ENCODE data around the gene ZNF221.

The ZNF221 gene

DNA sequence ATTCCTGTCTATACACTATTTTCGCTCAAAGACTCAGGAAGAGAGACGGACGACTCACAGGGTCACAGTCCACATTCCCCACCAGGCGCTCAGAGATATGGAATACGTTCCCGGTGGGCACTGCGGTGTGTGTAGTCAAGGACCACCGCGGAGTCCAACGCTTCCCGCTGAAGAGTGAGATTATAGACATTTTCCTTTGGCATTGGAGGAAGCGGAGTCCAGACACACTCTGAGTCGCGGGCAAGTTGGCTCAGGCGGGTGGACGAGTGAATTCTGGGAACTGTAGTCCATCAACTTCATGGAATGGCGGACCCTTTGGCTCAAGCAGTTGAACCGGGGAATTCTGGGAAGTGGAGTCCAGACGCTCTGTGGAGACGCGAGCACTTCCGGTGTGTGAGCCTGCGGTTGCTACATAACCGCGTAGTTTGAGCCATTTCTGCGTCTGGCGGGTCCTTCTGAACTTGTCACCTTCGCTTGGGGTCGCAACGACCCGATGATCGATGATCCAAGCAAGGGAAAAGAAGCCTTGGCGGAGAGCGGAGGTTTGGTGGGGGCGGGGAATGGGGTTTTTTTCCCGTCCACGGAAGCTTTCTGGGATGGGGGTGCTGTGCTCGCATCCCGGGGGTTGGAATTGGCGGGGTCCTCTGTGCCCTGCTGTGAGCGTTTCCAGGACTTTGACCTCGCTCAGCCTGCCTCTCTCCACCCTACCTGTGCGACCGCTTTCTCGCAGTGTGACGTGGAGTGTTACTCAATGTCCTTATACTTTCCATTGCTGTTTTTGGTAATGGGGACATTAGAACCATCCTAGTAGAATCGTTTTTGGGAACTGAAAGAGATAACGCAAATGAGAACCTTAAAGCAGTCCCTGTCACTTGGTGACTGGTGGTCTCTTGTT is 51.8 kb downstream of the ZNF221 start, which contains the start of gene ZNF230:
TSS of gene ZNF230 (plus strand) at position 392 of the 895 bp plus-strand sequence. CDS start 4,122 bp downstream, outside the sequence.
- FAIRE-seq (peak; percentile 96), DNase-seq (ENCODE audit: insufficient read length, low spot score) (peak; percentile 55)
- no peak; the same call in 1 of the 2 replicates for TF ChIP-seq POLR2A (IDR thresholded peaks at IDR 0.05; ENCODE audit: low read depth, low read length)
- TF ChIP-seq TAF1 (IDR thresholded peaks at IDR 0.05; ENCODE audit: low read depth, low read length), result peak; percentile 19; the same call in 1 of the 2 replicates
- TF ChIP-seq POU2F2 (IDR thresholded peaks at IDR 0.05; ENCODE audit: low read depth, low read length), result peak; percentile 11; the same call in 1 of the 2 replicates
- peak; percentile 60; the same call in 1 of the 2 replicates for TF ChIP-seq POLR2AphosphoS5 (IDR thresholded peaks at IDR 0.05; ENCODE audit: low read depth, low read length)
- peak; percentile 80 for TF ChIP-seq SPI1 (IDR thresholded peaks at IDR 0.05; ENCODE audit: low read depth, low read length)

DNA sequence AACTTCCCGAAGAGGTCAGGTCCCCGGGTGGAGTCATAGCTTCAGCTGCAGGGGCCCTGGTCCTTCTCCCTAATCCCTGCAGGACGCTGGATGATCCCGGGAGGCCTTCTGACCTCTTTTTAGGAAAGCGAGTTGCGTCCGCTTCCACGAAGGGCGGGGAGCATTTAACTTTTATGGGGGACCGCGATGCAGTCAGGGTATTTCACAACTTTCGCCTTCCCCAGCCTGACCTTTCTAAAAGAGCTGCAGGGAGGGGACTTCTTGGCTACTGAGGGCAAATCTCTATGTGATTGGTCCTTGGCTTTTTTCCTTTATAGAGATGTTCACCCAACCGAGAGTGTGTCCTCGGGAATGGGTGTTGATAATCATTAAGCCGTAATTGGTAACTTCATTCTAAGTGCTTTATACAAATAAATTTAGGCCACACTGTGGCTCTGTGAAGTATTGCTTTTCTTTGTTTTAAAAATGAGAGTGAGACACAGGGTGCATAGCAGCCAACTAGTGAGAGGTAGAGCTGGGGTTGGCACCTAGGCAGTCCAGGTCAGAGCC is 52.5 kb downstream of the ZNF221 start:
- FAIRE-seq (peak; percentile 64), DNase-seq (ENCODE audit: insufficient read length, low spot score) (no peak)
- TF ChIP-seq TAF1 (IDR thresholded peaks at IDR 0.05; ENCODE audit: low read depth, low read length) (no peak), POLR2A (IDR thresholded peaks at IDR 0.05; ENCODE audit: low read depth, low read length) (no peak), SPI1 (IDR thresholded peaks at IDR 0.05; ENCODE audit: low read depth, low read length) (no peak), POU2F2 (IDR thresholded peaks at IDR 0.05; ENCODE audit: low read depth, low read length) (no peak), POLR2AphosphoS5 (IDR thresholded peaks at IDR 0.05; ENCODE audit: low read depth, low read length) (no peak), PAX5 (IDR thresholded peaks at IDR 0.05; ENCODE audit: insufficient read depth, low read length, severe bottlenecking) (no peak)

GRCh38 chr19:44005973-44006372 is 54.9 kb downstream of the ZNF221 start:
- no peak for FAIRE-seq
- no peak for DNase-seq (ENCODE audit: insufficient read length, low spot score)

DNA sequence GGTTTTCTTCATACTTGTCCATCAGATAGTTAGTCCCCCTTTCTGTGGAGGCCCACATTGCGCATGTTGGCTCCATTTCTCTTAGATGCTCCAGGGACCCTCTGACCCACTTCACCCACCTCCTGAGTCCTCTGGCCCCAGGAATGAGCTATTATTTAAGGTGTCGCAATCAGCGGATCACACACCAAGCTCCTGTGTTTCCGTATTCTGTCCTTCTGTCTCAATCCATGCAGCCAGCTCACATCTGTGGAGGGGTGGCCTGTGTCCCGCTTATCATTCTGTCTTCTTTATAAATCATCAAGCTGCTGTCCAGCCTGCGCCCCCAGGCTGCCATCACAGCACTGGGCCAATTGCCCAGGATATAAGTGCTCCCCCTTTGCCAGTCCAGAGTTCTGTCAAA is 56.4 kb downstream of the ZNF221 start:
- no peak for DNase-seq (ENCODE audit: insufficient read length, low spot score)
- no peak for FAIRE-seq
- TF ChIP-seq TAF1 (IDR thresholded peaks at IDR 0.05; ENCODE audit: low read depth, low read length), result no peak
- no peak for TF ChIP-seq POLR2A (IDR thresholded peaks at IDR 0.05; ENCODE audit: low read depth, low read length)
- no peak for TF ChIP-seq PAX5 (IDR thresholded peaks at IDR 0.05; ENCODE audit: insufficient read depth, low read length, severe bottlenecking)
- TF ChIP-seq POLR2AphosphoS5 (IDR thresholded peaks at IDR 0.05; ENCODE audit: low read depth, low read length), result no peak
- no peak for TF ChIP-seq SPI1 (IDR thresholded peaks at IDR 0.05; ENCODE audit: low read depth, low read length)
- TF ChIP-seq POU2F2 (IDR thresholded peaks at IDR 0.05; ENCODE audit: low read depth, low read length), result no peak

More at GRCh38 chr19:44005973-44006372, 54.9 kb downstream of the ZNF221 start:
- TF ChIP-seq TAF1 (IDR thresholded peaks at IDR 0.05; ENCODE audit: low read depth, low read length), result no peak
- no peak for TF ChIP-seq PAX5 (IDR thresholded peaks at IDR 0.05; ENCODE audit: insufficient read depth, low read length, severe bottlenecking)
- no peak for TF ChIP-seq POLR2AphosphoS5 (IDR thresholded peaks at IDR 0.05; ENCODE audit: low read depth, low read length)
- no peak for TF ChIP-seq POLR2A (IDR thresholded peaks at IDR 0.05; ENCODE audit: low read depth, low read length)
- TF ChIP-seq POU2F2 (IDR thresholded peaks at IDR 0.05; ENCODE audit: low read depth, low read length), result no peak
- TF ChIP-seq SPI1 (IDR thresholded peaks at IDR 0.05; ENCODE audit: low read depth, low read length), result no peak

- TF ChIP-seq TAF1 (IDR thresholded peaks at IDR 0.05; ENCODE audit: low read depth, low read length) (no peak), POLR2A (IDR thresholded peaks at IDR 0.05; ENCODE audit: low read depth, low read length) (no peak), SPI1 (IDR thresholded peaks at IDR 0.05; ENCODE audit: low read depth, low read length) (no peak), PAX5 (IDR thresholded peaks at IDR 0.05; ENCODE audit: insufficient read depth, low read length, severe bottlenecking) (no peak), POU2F2 (IDR thresholded peaks at IDR 0.05; ENCODE audit: low read depth, low read length) (no peak), POLR2AphosphoS5 (IDR thresholded peaks at IDR 0.05; ENCODE audit: low read depth, low read length) (no peak)
- DNase-seq (ENCODE audit: insufficient read length, low spot score), result no peak
- no peak for FAIRE-seq
Observed at GRCh38 chr19:44010468-44010867, 59.4 kb downstream of the ZNF221 start.
